Smooth muscle cell of the brain vasculature (primary cell): ENCODE data around the gene PARS2.

Experiments
- DNase-seq: peaks from one replicate; pipeline ENCODE4 v3.0.0-alpha.2; 2012; ENCODE audit warnings: low read depth, low spot score

PARS2 gene

GRCh38 chr1:54764133-54764921 lies at the start of gene PARS2:
TSS of gene PARS2 (minus strand) at chr1:54764523. CDS start at chr1:54759161, 5,362 bp downstream.
- DNase-seq = peak; percentile 99

- no peak for DNase-seq
Observed at GRCh38 chr1:54814126-54814498, 49.8 kb upstream of the PARS2 start.

GRCh38 chr1:54813485-54814125 lies 49.3 kb upstream of the PARS2 start:
- DNase-seq = no peak

GRCh38 chr1:54812801-54813484 lies 48.6 kb upstream of the PARS2 start:
- no peak for DNase-seq

GRCh38 chr1:54811739-54812655 lies 47.7 kb upstream of the PARS2 start:
- no peak for DNase-seq

- DNase-seq = no peak
Observed at GRCh38 chr1:54811066-54811465, 46.7 kb upstream of the PARS2 start.

- DNase-seq = no peak
Observed at GRCh38 chr1:54810153-54810942, 46.0 kb upstream of the PARS2 start.

- no peak for DNase-seq
Observed at GRCh38 chr1:54809496-54810074, 45.3 kb upstream of the PARS2 start.

- no peak for DNase-seq
Observed at GRCh38 chr1:54808443-54809207, 44.3 kb upstream of the PARS2 start.

- DNase-seq = no peak
Observed at GRCh38 chr1:54807756-54808155, 43.4 kb upstream of the PARS2 start.

GRCh38 chr1:54806931-54807611 lies 42.7 kb upstream of the PARS2 start:
- DNase-seq = no peak

- no peak for DNase-seq
Observed at GRCh38 chr1:54805981-54806381, 41.7 kb upstream of the PARS2 start.

GRCh38 chr1:54805466-54805865 lies 41.1 kb upstream of the PARS2 start:
- no peak for DNase-seq

GRCh38 chr1:54804471-54805132 lies 40.3 kb upstream of the PARS2 start:
- DNase-seq = no peak

GRCh38 chr1:54803761-54804470 lies 39.6 kb upstream of the PARS2 start:
- DNase-seq = no peak

GRCh38 chr1:54800899-54801759 lies 36.8 kb upstream of the PARS2 start, which contains the start of gene TTC22:
TSS of gene TTC22 (minus strand) at chr1:54801323. CDS start at chr1:54801163, 160 bp downstream.
- no peak for DNase-seq
